Measurements from ENCODE around the gene IFI35.
"Not testable (repeated sequence)": the region's sequence is repeated elsewhere in the genome, so short reads cannot be mapped to it uniquely, and the experiment has no call there.

The IFI35 gene

GRCh38 chr17:42999003-42999525 is 7.5 kb upstream of the IFI35 start:
- DNase-seq, result no peak
- no peak for TF ChIP-seq CTCF (IDR thresholded peaks at IDR 0.05)
- Histone ChIP-seq H3K36me3 (peaks cover 31 to 51% (median 31%) of the 10 kb centered on the region in 3 donors), H3K27me3 (no peaks in the 10 kb centered on the region), H3K9me3 (no peaks in the 10 kb centered on the region), H3K27ac (peak overlapping the region; percentile 83 to 85), H3K4me1 (peaks cover 0 to 20% (median 17%) of the 10 kb centered on the region in 4 donors), H3K4me3 (peak overlapping the region; percentile 57 to 74)
- intact Hi-C loops (cut with DNase I; ENCODE audit: low total_unique reads), result loop anchor here (5.0 kb wide), 1 partner anchor 157 kb away; the partner anchor contains the start of gene AOC2

- H3K4me3 ChIP-seq; H3K27me3 ChIP-seq; DNase-seq; H3K9me3 ChIP-seq; intact Hi-C loops (cut with DNase I; ENCODE audit: low total_unique reads); H3K27ac ChIP-seq: not testable (repeated sequence)
- Histone ChIP-seq H3K36me3 (peaks cover 31 to 55% (median 31%) of the 10 kb centered on the region in 3 donors), H3K4me1 (peaks cover 0 to 20% (median 17%) of the 10 kb centered on the region in 4 donors)
Measured at GRCh38 chr17:43000894-43001293, 5.7 kb upstream of the IFI35 start.

- peaks cover 0 to 28% (median 16%) of the 10 kb centered on the region in 4 donors for H3K4me1 ChIP-seq
- peaks cover 31 to 55% (median 31%) of the 10 kb centered on the region in 3 donors for H3K36me3 ChIP-seq
- no peaks in the 10 kb centered on the region for H3K27me3 ChIP-seq
- TF ChIP-seq CTCF (IDR thresholded peaks at IDR 0.05), result no peak
- intact Hi-C loops (cut with DNase I; ENCODE audit: low total_unique reads), result no loop called here
- no peaks in the 10 kb centered on the region for H3K9me3 ChIP-seq
- no peak overlapping the region for H3K4me3 ChIP-seq
- DNase-seq, result no peak
- peak overlapping the region in 1 of 2 donors; percentile 22 for H3K27ac ChIP-seq
Measured at GRCh38 chr17:43003542-43004172, 2.9 kb upstream of the IFI35 start.

- no peak for TF ChIP-seq CTCF (IDR thresholded peaks at IDR 0.05)
- Histone ChIP-seq H3K9me3 (no peaks in the 10 kb centered on the region), H3K4me1 (peaks cover 0 to 16% (median 8%) of the 10 kb centered on the region in 4 donors), H3K36me3 (peaks cover 4 to 37% (median 18%) of the 10 kb centered on the region in 3 donors), H3K27me3 (no peaks in the 10 kb centered on the region), H3K27ac (no peak overlapping the region), H3K4me3 (no peak overlapping the region)
- DNase-seq, result no peak
- intact Hi-C loops (cut with DNase I; ENCODE audit: low total_unique reads), result no loop called here
Measured at GRCh38 chr17:43010667-43011308, 4.2 kb downstream of the IFI35 start.

GRCh38 chr17:43011728-43012472 is 5.3 kb downstream of the IFI35 start:
- no peak for DNase-seq
- H3K27ac ChIP-seq, result no peak overlapping the region
- intact Hi-C loops (cut with DNase I; ENCODE audit: low total_unique reads), result no loop called here

More at GRCh38 chr17:43011728-43012472, 5.3 kb downstream of the IFI35 start:
- no peak overlapping the region for H3K4me3 ChIP-seq
- H3K27me3 ChIP-seq, result no peaks in the 10 kb centered on the region
- H3K36me3 ChIP-seq, result peaks cover 9 to 48% (median 29%) of the 10 kb centered on the region in 3 donors
- H3K9me3 ChIP-seq, result no peaks in the 10 kb centered on the region
- no peak for TF ChIP-seq CTCF (IDR thresholded peaks at IDR 0.05)
- peaks cover 0 to 13% (median 6%) of the 10 kb centered on the region in 4 donors for H3K4me1 ChIP-seq

Data from tibial artery (tissue), 4 donors.